Ovary (tissue), 3 donors: ENCODE data around the gene HGF.

Source experiments
- CTCF ChIP-seq, 3 donors: fragments of 450-650 bp in 2 of 3; fragments of 200-600 bp in 1 of 3; IDR thresholded peaks; one replicate each; pipeline versions ENCODE4 v1.5.1 to v1.8.0; 2016 to 2022; ENCODE audit warnings: antibody characterized with exemption in 3 of 3, mild to moderate bottlenecking in 1 of 3
- EP300 ChIP-seq: sonication (generic); formaldehyde crosslinking; IDR thresholded peaks from one replicate; pipeline ENCODE4 v1.6.1; 2017; ENCODE audit warnings: antibody characterized with exemption
- POLR2A ChIP-seq: fragments of 450-650 bp; IDR thresholded peaks from one replicate; pipeline ENCODE4 v1.6.1; 2017; ENCODE audit warnings: antibody characterized with exemption, mild to moderate bottlenecking, moderate library complexity
- donor health status: DM: no; HTN: no; CAD: no.

DNA sequence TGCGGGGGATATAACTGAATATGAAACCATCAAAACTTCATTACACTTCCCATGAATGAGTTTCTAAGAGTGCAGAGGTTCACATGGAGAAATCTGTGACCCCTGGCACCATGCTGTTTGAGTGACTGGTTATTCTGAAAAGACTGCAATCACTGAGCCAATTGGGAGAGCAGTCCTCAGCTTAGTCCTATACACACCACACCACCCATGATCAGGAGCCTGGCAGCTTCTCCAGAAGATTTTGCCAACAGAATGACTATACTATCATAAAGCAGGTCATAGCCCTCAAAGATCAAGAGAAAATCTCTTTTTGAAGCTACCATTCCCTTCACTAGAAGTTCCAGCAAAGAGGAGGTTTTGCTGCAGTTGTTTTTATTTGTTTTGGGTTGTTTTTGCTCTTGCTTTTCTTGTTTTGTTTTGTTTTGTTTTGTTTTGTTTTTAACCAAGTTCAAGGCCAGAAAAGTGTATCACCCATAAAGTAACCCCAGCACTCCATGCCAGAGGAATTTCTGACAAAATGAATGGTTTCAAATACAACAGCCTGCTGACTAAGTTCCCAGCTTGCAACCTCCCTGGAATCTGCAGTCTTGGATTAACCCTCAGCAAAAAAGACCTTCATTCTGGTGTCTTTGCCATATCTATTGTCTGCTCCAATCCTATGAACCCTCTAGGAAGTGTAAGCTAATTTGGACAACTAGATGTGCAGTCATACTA is 19.7 kb upstream of the HGF start:
- no peak for TF ChIP-seq CTCF (IDR thresholded peaks at IDR 0.05)
- no peak for TF ChIP-seq EP300
- TF ChIP-seq POLR2A = no peak
